ENCODE data around the gene EFNA5.

DNA sequence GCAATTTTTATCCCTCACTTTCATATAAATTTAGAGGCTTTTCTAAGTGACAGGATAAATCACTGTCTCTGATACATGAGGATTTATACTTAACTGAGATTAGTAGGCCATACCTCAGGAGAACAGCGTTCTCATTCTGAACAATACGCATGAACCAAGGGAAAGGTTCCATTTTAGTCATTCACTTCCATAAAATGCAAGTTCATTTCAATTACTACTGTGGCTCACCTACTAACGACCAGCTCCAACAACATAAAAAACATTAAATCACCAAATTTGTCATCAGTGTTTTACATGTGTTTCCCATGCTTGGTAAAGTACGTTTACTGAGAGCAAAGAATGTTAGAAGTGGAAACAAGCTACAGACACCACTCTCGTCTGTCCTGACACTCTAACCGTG, 67.4 kb downstream of the EFNA5 start:
- TF ChIP-seq RAD21 (IDR thresholded peaks at IDR 0.05) (no peak), TAF1 (conservative IDR thresholded peaks at IDR 0.05) (no peak), HNF4G (IDR thresholded peaks at IDR 0.05) (no peak), RXRA (IDR thresholded peaks at IDR 0.05) (no peak), SP1 (IDR thresholded peaks at IDR 0.05) (no peak), FOXA2 (IDR thresholded peaks at IDR 0.05) (no peak), GABPA (IDR thresholded peaks at IDR 0.05 in 1 of 2, conservative IDR thresholded peaks at IDR 0.05 in 1 of 2) (no peak), EGR1 (IDR thresholded peaks at IDR 0.05; ENCODE audit: low read depth in 2 of 2) (no peak)
- TF ChIP-seq, protein P1, sequence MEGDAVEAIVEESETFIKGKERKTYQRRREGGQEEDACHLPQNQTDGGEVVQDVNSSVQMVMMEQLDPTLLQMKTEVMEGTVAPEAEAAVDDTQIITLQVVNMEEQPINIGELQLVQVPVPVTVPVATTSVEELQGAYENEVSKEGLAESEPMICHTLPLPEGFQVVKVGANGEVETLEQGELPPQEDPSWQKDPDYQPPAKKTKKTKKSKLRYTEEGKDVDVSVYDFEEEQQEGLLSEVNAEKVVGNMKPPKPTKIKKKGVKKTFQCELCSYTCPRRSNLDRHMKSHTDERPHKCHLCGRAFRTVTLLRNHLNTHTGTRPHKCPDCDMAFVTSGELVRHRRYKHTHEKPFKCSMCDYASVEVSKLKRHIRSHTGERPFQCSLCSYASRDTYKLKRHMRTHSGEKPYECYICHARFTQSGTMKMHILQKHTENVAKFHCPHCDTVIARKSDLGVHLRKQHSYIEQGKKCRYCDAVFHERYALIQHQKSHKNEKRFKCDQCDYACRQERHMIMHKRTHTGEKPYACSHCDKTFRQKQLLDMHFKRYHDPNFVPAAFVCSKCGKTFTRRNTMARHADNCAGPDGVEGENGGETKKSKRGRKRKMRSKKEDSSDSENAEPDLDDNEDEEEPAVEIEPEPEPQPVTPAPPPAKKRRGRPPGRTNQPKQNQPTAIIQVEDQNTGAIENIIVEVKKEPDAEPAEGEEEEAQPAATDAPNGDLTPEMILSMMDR (IDR thresholded peaks at IDR 0.05; ENCODE audit: low read depth, low read length, missing input control): no peak
- TF ChIP-seq, protein P2, sequence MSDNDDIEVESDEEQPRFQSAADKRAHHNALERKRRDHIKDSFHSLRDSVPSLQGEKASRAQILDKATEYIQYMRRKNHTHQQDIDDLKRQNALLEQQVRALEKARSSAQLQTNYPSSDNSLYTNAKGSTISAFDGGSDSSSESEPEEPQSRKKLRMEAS (IDR thresholded peaks at IDR 0.05): no peak

Data from liver (tissue), 3 donors.